ENCODE data around the gene PTPRG.

DNA sequence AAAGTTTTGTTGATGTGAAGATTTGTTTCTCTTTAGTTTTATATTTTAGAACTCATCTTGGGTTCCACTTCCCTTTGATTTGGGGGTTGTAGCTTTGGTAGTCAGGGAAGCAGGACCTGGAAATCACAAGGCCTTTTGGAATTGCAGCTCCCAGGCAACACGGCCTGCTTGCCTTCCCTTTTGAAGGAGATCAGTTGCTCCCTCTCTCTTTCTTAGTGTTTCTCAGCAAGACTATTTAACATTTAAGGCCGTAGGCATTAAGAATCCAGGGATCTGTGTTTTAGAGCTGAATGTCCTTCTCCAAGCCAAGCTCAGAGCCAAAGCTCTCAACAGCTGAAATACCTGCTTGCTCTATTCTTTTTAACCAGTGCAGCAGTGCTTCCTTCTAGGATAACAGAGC, 310.3 kb downstream of the PTPRG start:
- TF ChIP-seq, protein P1, sequence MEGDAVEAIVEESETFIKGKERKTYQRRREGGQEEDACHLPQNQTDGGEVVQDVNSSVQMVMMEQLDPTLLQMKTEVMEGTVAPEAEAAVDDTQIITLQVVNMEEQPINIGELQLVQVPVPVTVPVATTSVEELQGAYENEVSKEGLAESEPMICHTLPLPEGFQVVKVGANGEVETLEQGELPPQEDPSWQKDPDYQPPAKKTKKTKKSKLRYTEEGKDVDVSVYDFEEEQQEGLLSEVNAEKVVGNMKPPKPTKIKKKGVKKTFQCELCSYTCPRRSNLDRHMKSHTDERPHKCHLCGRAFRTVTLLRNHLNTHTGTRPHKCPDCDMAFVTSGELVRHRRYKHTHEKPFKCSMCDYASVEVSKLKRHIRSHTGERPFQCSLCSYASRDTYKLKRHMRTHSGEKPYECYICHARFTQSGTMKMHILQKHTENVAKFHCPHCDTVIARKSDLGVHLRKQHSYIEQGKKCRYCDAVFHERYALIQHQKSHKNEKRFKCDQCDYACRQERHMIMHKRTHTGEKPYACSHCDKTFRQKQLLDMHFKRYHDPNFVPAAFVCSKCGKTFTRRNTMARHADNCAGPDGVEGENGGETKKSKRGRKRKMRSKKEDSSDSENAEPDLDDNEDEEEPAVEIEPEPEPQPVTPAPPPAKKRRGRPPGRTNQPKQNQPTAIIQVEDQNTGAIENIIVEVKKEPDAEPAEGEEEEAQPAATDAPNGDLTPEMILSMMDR (IDR thresholded peaks at IDR 0.05): no peak
- TF ChIP-seq POLR2A (IDR thresholded peaks at IDR 0.05): no peak

All from right lobe of liver (tissue), 4 donors.